DOHH2 (cell line): ENCODE results near the gene IRAK2.

Experiments used
- H3F3A ChIP-seq: fragments of 200-600 bp; sonication (generic), shearing (Covaris generic); 2 replicates; pipeline ENCODE4 v1.6.0; 2016; ENCODE audit warnings: antibody characterized with exemption, mild to moderate bottlenecking; ENCODE audit not compliant: control insufficient read depth, insufficient read depth
- H3K27ac ChIP-seq: fragments of 200-600 bp; sonication (generic); 2 replicates; pipeline ENCODE4 v1.5.1; 2014; ENCODE audit warnings: low read depth, mild to moderate bottlenecking, low read length, moderate library complexity
- H3K27me3 ChIP-seq: fragments of 200-600 bp; sonication (generic); 2 replicates; pipeline ENCODE4 v1.6.1; 2014; ENCODE audit warnings: mild to moderate bottlenecking, low read length, mixed read lengths; ENCODE audit not compliant: control insufficient read depth
- H3K36me3 ChIP-seq: fragments of 200-600 bp; sonication (generic); 2 replicates; pipeline ENCODE4 v1.6.1; 2014; ENCODE audit warnings: mild to moderate bottlenecking, low read length, moderate library complexity, mixed read lengths; ENCODE audit not compliant: control insufficient read depth
- H3K4me1 ChIP-seq: fragments of 200-600 bp; sonication (generic); 2 replicates; pipeline ENCODE4 v1.6.1; 2014; ENCODE audit warnings: mild to moderate bottlenecking, low read length, mixed read lengths; ENCODE audit not compliant: control insufficient read depth
- H3K4me2 ChIP-seq: fragments of 200-600 bp; sonication (generic); 2 replicates; pipeline ENCODE4 v1.6.0; 2014; ENCODE audit warnings: mild to moderate bottlenecking, low read length, moderate library complexity
- H3K4me3 ChIP-seq: fragments of 200-600 bp; sonication (generic); 2 replicates; pipeline ENCODE4 v1.5.1; 2014; ENCODE audit warnings: mild to moderate bottlenecking, low read length, mixed read lengths
- H3K79me2 ChIP-seq: fragments of 200-600 bp; sonication (generic); 2 replicates; pipeline ENCODE4 v1.6.1; 2014; ENCODE audit warnings: mild to moderate bottlenecking, low read length, mixed read lengths; ENCODE audit not compliant: control insufficient read depth
- H3K9me2 ChIP-seq: fragments of 200-600 bp; sonication (generic); replicated peaks from 2 replicates; pipeline ENCODE4 v1.6.1; 2014; ENCODE audit warnings: mild to moderate bottlenecking, low read length, mixed read lengths; ENCODE audit not compliant: control insufficient read depth
- H3K9me3 ChIP-seq: fragments of 200-600 bp; sonication (generic); 2 replicates; pipeline ENCODE4 v1.6.1; 2014; ENCODE audit warnings: antibody characterized with exemption, low read length, mixed read lengths; ENCODE audit not compliant: control insufficient read depth, insufficient read depth
- H4K20me1 ChIP-seq: fragments of 200-600 bp; sonication (generic); 2 replicates; pipeline ENCODE4 v1.6.0; 2014; ENCODE audit warnings: low read depth, mild to moderate bottlenecking, antibody characterized with exemption, low read length, moderate library complexity; ENCODE audit not compliant: control insufficient read depth, insufficient read depth
- CTCF ChIP-seq: fragments of 200-600 bp; sonication (generic); IDR thresholded peaks from one replicate; pipeline ENCODE4 v1.5.1; 2014; ENCODE audit warnings: antibody characterized with exemption, mild to moderate bottlenecking, low read depth, low read length; ENCODE audit not compliant: poor library complexity, severe bottlenecking
- EZH2phosphoT487 ChIP-seq: fragments of 200-600 bp; sonication (generic); IDR thresholded peaks from 2 replicates; pipeline ENCODE4 v1.6.1; 2017; ENCODE audit warnings: borderline replicate concordance, mild to moderate bottlenecking, antibody characterized with exemption, low read length, moderate library complexity, mixed read lengths

IRAK2 gene

GRCh38 chr3:10285272-10286132 is 120.8 kb downstream of the IRAK2 start:
- peaks cover 70% of the 10 kb centered on the region for H3K36me3 ChIP-seq
- H3K27me3 ChIP-seq = no peaks in the 10 kb centered on the region
- TF ChIP-seq EZH2phosphoT487 (no peak), CTCF (no peak)
- no peaks in the 10 kb centered on the region for H3K9me2 ChIP-seq
- H3K79me2 ChIP-seq = peaks cover 2% of the 10 kb centered on the region; the same call in 1 of the 2 replicates
- no peak overlapping the region for H3K4me2 ChIP-seq
- H4K20me1 ChIP-seq = peaks cover under 1% of the 10 kb centered on the region; the same call in 1 of the 2 replicates
- no peak overlapping the region for H3K4me3 ChIP-seq
- H3F3A ChIP-seq = peaks cover 6% of the 10 kb centered on the region
- H3K27ac ChIP-seq = no peak overlapping the region
- H3K4me1 ChIP-seq = 0 out of 2 replicates have a peak, but pooled peaks cover 3% of the 10 kb centered on the region
- no peaks in the 10 kb centered on the region for H3K9me3 ChIP-seq

- H3K27me3 ChIP-seq = no peaks in the 10 kb centered on the region
- no peaks in the 10 kb centered on the region for H3K9me2 ChIP-seq
- H3K4me3 ChIP-seq = no peak overlapping the region
- H3K4me2 ChIP-seq = no peak overlapping the region
- no peaks in the 10 kb centered on the region for H3K79me2 ChIP-seq
- peaks cover 65% of the 10 kb centered on the region for H3K36me3 ChIP-seq
- peaks cover 6% of the 10 kb centered on the region for H3F3A ChIP-seq
- no peaks in the 10 kb centered on the region; the same call in 1 of the 2 replicates for H4K20me1 ChIP-seq
- TF ChIP-seq CTCF (no peak), EZH2phosphoT487 (no peak)
- no peaks in the 10 kb centered on the region for H3K9me3 ChIP-seq
- no peak overlapping the region for H3K27ac ChIP-seq
- peaks cover 4% of the 10 kb centered on the region for H3K4me1 ChIP-seq
Observed at GRCh38 chr3:10286133-10286524, 121.4 kb downstream of the IRAK2 start.

- no peaks in the 10 kb centered on the region for H3K79me2 ChIP-seq
- H3K9me3 ChIP-seq = no peaks in the 10 kb centered on the region
- no peaks in the 10 kb centered on the region; the same call in 1 of the 2 replicates for H4K20me1 ChIP-seq
- H3F3A ChIP-seq = peaks cover 6% of the 10 kb centered on the region
- H3K4me1 ChIP-seq = peaks cover 10% of the 10 kb centered on the region
- H3K4me3 ChIP-seq = no peak overlapping the region
- no peaks in the 10 kb centered on the region for H3K27me3 ChIP-seq
- TF ChIP-seq CTCF (peak; percentile 57), EZH2phosphoT487 (no peak)
- H3K36me3 ChIP-seq = peaks cover 63% of the 10 kb centered on the region
- no peaks in the 10 kb centered on the region for H3K9me2 ChIP-seq
- no peak overlapping the region for H3K27ac ChIP-seq
- no peak overlapping the region for H3K4me2 ChIP-seq
Observed at GRCh38 chr3:10286596-10287295, 122.0 kb downstream of the IRAK2 start.
